ENCODE data around the gene POLN.
"Not testable (repeated sequence)": the region's sequence is repeated elsewhere in the genome, so short reads cannot be mapped to it uniquely, and the experiment has no call there.

POLN gene

GRCh38 chr4:2040391-2041238, 201.3 kb downstream of the POLN start:
- DNase-seq (ENCODE audit: low spot score): no peak

- DNase-seq (ENCODE audit: low spot score): no peak
Measured at GRCh38 chr4:2036866-2037265, 205.1 kb downstream of the POLN start.

- no peak for DNase-seq (ENCODE audit: low spot score)
Measured at GRCh38 chr4:2036327-2036726, 205.6 kb downstream of the POLN start.

GRCh38 chr4:2031161-2031560, 210.8 kb downstream of the POLN start:
- not testable (repeated sequence) for DNase-seq (ENCODE audit: low spot score)

GRCh38 chr4:2027120-2027519, 214.8 kb downstream of the POLN start:
- DNase-seq (ENCODE audit: low spot score): not testable (repeated sequence)

GRCh38 chr4:2025817-2026216, 216.1 kb downstream of the POLN start:
- no peak for DNase-seq (ENCODE audit: low spot score)

- no peak for DNase-seq (ENCODE audit: low spot score)
Measured at GRCh38 chr4:2024683-2025082, 217.2 kb downstream of the POLN start.

All from hematopoietic multipotent progenitor cell treated with erythropoietin and hydrocortisone succinate and interleukin-3 and kit ligand, for 17 days (in vitro differentiated cells).